ENCODE data around the gene ANKRD6.

ANKRD6 gene

DNA sequence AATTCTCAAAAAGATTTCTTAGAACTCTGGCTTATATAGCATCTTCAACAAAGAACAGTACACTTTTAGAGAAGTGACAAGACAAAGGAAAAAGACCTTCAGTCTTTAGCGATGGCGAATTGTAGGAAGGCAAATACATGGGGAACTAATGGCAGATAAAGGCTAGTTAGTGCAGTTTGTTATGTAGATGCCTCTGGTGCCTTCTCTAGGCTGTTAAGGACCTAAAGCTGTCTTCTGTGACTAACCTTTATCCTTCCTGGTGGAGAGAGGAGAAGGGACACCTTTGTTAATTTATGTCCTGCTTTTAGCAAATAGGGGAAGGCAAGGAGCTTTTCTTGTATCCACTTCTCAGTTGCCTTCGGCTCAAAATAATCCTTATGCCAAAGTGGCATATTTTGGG is 7.2 kb downstream of the ANKRD6 start:
- Histone ChIP-seq H3K4me1 (ENCODE audit: control insufficient read depth, insufficient read depth, low read length) (no peaks in the 10 kb centered on the region), H3K9me3 (ENCODE audit: control insufficient read depth in 2 of 2, low read length in 2 of 2) (peaks cover 0 to 3% of the 10 kb centered on the region in 2 donors)

DNA sequence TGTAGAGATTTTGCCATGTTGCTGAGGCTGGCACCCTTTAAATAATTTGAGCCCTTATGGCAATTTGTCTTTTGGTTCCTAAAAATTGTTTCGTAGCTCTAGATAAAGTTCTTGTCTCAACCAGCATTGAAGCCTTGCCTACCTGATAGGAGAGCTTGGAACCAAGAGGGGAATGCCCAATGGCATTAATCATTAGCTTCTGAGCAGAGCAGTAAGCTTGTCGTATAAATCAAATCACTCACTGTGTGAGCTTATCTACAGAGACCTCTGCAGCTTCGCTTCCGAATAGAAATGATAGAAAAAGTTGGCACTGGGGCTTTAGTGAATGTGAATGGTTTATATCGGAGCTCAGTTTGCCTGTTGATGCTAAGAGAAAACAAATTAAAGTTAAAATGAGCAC is 10.7 kb downstream of the ANKRD6 start:
- Histone ChIP-seq H3K9me3 (ENCODE audit: control insufficient read depth in 2 of 2, low read length in 2 of 2) (peaks cover 0 to 3% of the 10 kb centered on the region in 2 donors), H3K4me1 (ENCODE audit: control insufficient read depth, insufficient read depth, low read length) (no peaks in the 10 kb centered on the region), H3K4me3 (ENCODE audit: low read length in 2 of 2) (no peak overlapping the region), H3K36me3 (ENCODE audit: control insufficient read depth in 2 of 2, insufficient read depth in 2 of 2, low read length in 2 of 2) (no peaks in the 10 kb centered on the region), H3K27me3 (ENCODE audit: control insufficient read depth in 1 of 2, insufficient read depth in 2 of 2, low read length in 2 of 2) (no peaks in the 10 kb centered on the region), H3K9ac (ENCODE audit: low read length in 2 of 2) (no peak overlapping the region), H3K27ac (ENCODE audit: low read length) (no peak overlapping the region)

More for the DNA sequence above, 7.2 kb downstream of the ANKRD6 start:
- H3K9ac ChIP-seq (ENCODE audit: low read length in 2 of 2) = no peak overlapping the region
- no peaks in the 10 kb centered on the region for H3K27me3 ChIP-seq (ENCODE audit: control insufficient read depth in 1 of 2, insufficient read depth in 2 of 2, low read length in 2 of 2)
- no peaks in the 10 kb centered on the region for H3K36me3 ChIP-seq (ENCODE audit: control insufficient read depth in 2 of 2, insufficient read depth in 2 of 2, low read length in 2 of 2)
- H3K4me3 ChIP-seq (ENCODE audit: low read length in 2 of 2) = no peak overlapping the region
- no peak overlapping the region for H3K27ac ChIP-seq (ENCODE audit: low read length)

DNA sequence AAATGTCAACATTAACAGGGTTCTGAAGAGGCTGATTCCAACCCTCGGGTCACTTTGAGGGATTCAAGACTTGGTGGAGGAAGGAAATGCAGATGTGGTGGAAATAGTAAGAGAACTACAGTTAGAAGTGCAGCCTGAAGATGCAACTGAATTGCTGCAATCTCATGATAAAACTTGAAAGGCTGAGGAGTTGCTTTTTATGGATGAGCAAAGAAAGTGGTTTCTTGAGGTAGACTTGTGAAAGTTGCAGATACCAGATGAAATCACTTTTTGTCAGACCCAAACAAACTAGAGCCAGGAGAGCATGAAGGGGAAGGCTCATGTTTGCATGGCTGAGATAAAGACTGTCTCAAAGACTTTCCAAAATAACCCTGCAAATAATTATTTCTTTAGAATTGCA is 16.2 kb downstream of the ANKRD6 start:
- Histone ChIP-seq H3K27ac (ENCODE audit: low read length) (no peak overlapping the region), H3K36me3 (ENCODE audit: control insufficient read depth in 2 of 2, insufficient read depth in 2 of 2, low read length in 2 of 2) (no peaks in the 10 kb centered on the region), H3K9me3 (ENCODE audit: control insufficient read depth in 2 of 2, low read length in 2 of 2) (no peaks in the 10 kb centered on the region)

DNA sequence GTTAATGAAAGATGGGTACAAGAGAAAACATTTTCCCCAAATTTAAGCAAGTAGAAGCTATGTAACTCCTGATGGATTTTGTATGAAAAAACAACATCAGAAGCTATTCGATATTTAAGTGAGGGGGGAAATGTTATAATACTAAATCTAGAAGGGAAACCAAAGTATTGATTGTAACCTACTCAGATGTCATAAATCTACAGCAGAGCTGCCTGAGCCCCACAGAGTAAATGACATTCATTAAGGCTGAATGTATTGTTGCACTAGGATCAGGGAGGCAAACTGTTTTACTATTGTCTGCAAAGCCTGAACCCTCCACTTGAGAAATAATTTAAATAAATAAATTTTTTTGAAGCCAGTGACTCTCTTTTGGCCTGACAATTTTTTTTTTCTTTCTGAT is 19.3 kb downstream of the ANKRD6 start:
- H3K27ac ChIP-seq (ENCODE audit: low read length) = no peak overlapping the region

More for the DNA sequence above, 16.2 kb downstream of the ANKRD6 start:
- Histone ChIP-seq H3K27me3 (ENCODE audit: control insufficient read depth in 1 of 2, insufficient read depth in 2 of 2, low read length in 2 of 2) (no peaks in the 10 kb centered on the region), H3K4me1 (ENCODE audit: control insufficient read depth, insufficient read depth, low read length) (no peaks in the 10 kb centered on the region), H3K4me3 (ENCODE audit: low read length in 2 of 2) (no peak overlapping the region), H3K9ac (ENCODE audit: low read length in 2 of 2) (no peak overlapping the region)

DNA sequence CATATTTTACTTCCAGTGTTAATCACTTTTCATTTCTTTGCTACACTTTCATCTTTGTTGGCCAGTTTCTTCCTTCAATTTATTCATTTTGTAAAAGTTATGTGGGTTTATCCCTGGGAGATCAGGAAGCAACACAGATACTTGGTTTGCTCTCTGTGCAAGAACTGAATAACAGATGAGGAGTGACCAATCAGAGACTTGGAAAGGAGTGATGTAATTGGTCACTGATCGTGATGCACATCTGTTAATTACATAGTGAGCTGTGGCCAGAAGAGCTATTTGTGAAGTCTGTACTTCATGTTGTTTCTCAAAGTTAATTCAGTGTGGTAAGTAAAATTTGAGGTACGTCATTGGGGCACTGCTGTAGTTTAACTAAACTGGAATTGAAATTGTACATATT is 21.3 kb downstream of the ANKRD6 start:
- Histone ChIP-seq H3K36me3 (ENCODE audit: control insufficient read depth in 2 of 2, insufficient read depth in 2 of 2, low read length in 2 of 2) (no peaks in the 10 kb centered on the region), H3K4me1 (ENCODE audit: control insufficient read depth, insufficient read depth, low read length) (no peaks in the 10 kb centered on the region), H3K9me3 (ENCODE audit: control insufficient read depth in 2 of 2, low read length in 2 of 2) (no peaks in the 10 kb centered on the region), H3K9ac (ENCODE audit: low read length in 2 of 2) (no peak overlapping the region), H3K27me3 (ENCODE audit: control insufficient read depth in 1 of 2, insufficient read depth in 2 of 2, low read length in 2 of 2) (no peaks in the 10 kb centered on the region), H3K4me3 (ENCODE audit: low read length in 2 of 2) (no peak overlapping the region), H3K27ac (ENCODE audit: low read length) (no peak overlapping the region)

More for the DNA sequence above, 19.3 kb downstream of the ANKRD6 start:
- Histone ChIP-seq H3K27me3 (ENCODE audit: control insufficient read depth in 1 of 2, insufficient read depth in 2 of 2, low read length in 2 of 2) (no peaks in the 10 kb centered on the region), H3K4me1 (ENCODE audit: control insufficient read depth, insufficient read depth, low read length) (no peaks in the 10 kb centered on the region), H3K4me3 (ENCODE audit: low read length in 2 of 2) (no peak overlapping the region), H3K9ac (ENCODE audit: low read length in 2 of 2) (no peak overlapping the region), H3K9me3 (ENCODE audit: control insufficient read depth in 2 of 2, low read length in 2 of 2) (no peaks in the 10 kb centered on the region), H3K36me3 (ENCODE audit: control insufficient read depth in 2 of 2, insufficient read depth in 2 of 2, low read length in 2 of 2) (no peaks in the 10 kb centered on the region)

DNA sequence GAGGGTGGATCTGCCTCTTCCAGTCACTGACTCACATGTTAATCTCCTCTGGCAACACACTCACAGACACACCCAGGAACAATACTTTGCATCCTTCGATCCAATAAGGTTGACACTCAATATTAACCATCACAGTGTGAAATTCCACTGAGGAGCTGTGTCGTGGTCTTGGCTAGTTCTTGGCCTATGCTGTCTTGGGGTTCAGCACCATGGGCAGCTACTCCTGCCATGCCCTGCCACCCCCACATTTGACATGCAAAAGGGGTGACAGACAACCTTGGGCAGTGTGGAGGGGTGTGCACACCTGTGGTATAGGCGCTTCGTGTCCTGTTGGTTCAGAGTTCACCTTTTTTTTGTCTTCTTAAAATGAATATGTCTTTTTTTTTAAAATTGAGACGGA is 25.8 kb downstream of the ANKRD6 start:
- Histone ChIP-seq H3K27ac (ENCODE audit: low read length) (no peak overlapping the region), H3K9me3 (ENCODE audit: control insufficient read depth in 2 of 2, low read length in 2 of 2) (no peaks in the 10 kb centered on the region), H3K36me3 (ENCODE audit: control insufficient read depth in 2 of 2, insufficient read depth in 2 of 2, low read length in 2 of 2) (no peaks in the 10 kb centered on the region)

DNA sequence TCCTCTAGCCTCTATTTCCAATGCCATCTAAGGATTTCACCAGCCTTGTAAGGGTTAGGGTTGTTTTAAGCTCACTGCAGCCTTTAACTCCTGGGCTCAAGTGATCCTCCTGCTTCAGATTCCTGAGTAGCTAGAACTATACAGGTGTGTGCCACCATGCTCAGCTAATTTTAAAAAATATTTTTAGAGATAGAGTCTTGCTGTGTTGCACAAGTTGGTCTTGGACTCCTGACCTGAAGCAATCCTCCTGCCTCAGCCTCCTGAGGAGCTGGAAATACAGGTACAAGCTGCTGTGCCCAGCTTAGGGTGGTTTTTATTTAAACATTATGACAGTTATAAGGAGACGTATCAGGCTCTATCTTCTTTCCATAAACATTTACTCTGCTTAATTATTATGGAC is 26.5 kb downstream of the ANKRD6 start:
- H3K27ac ChIP-seq (ENCODE audit: low read length) = no peak overlapping the region
- no peak overlapping the region for H3K4me3 ChIP-seq (ENCODE audit: low read length in 2 of 2)
- no peaks in the 10 kb centered on the region for H3K27me3 ChIP-seq (ENCODE audit: control insufficient read depth in 1 of 2, insufficient read depth in 2 of 2, low read length in 2 of 2)
- H3K9ac ChIP-seq (ENCODE audit: low read length in 2 of 2) = no peak overlapping the region
- no peaks in the 10 kb centered on the region for H3K4me1 ChIP-seq (ENCODE audit: control insufficient read depth, insufficient read depth, low read length)
- no peaks in the 10 kb centered on the region for H3K9me3 ChIP-seq (ENCODE audit: control insufficient read depth in 2 of 2, low read length in 2 of 2)
- H3K36me3 ChIP-seq (ENCODE audit: control insufficient read depth in 2 of 2, insufficient read depth in 2 of 2, low read length in 2 of 2) = no peaks in the 10 kb centered on the region

More for the DNA sequence above, 25.8 kb downstream of the ANKRD6 start:
- Histone ChIP-seq H3K9ac (ENCODE audit: low read length in 2 of 2) (no peak overlapping the region), H3K4me1 (ENCODE audit: control insufficient read depth, insufficient read depth, low read length) (no peaks in the 10 kb centered on the region), H3K27me3 (ENCODE audit: control insufficient read depth in 1 of 2, insufficient read depth in 2 of 2, low read length in 2 of 2) (no peaks in the 10 kb centered on the region), H3K4me3 (ENCODE audit: low read length in 2 of 2) (no peak overlapping the region)

DNA sequence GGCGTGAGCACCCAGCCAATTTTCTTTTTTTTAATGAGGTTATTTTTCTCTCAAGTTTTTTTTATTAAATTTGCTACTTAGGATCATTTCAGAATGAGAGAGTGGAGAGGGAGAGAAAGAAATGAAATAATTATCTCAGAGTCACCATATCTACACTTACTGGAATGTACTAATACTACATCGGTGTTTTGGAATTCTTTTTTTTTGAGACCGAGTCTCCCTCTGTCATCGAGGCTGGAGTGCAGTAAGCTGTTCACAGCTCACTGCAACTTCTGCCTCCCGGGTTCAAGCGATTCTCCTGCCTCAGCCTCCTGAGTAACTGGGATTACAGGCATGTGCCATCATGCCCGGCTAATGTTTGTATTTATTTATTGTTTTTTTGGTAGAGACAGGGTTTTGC is 27.8 kb downstream of the ANKRD6 start:
- no peaks in the 10 kb centered on the region for H3K36me3 ChIP-seq (ENCODE audit: control insufficient read depth in 2 of 2, insufficient read depth in 2 of 2, low read length in 2 of 2)
- H3K4me3 ChIP-seq (ENCODE audit: low read length in 2 of 2) = no peak overlapping the region
- H3K4me1 ChIP-seq (ENCODE audit: control insufficient read depth, insufficient read depth, low read length) = no peaks in the 10 kb centered on the region
- H3K27me3 ChIP-seq (ENCODE audit: control insufficient read depth in 1 of 2, insufficient read depth in 2 of 2, low read length in 2 of 2) = no peaks in the 10 kb centered on the region
- no peaks in the 10 kb centered on the region for H3K9me3 ChIP-seq (ENCODE audit: control insufficient read depth in 2 of 2, low read length in 2 of 2)
- no peak overlapping the region for H3K9ac ChIP-seq (ENCODE audit: low read length in 2 of 2)
- no peak overlapping the region for H3K27ac ChIP-seq (ENCODE audit: low read length)

DNA sequence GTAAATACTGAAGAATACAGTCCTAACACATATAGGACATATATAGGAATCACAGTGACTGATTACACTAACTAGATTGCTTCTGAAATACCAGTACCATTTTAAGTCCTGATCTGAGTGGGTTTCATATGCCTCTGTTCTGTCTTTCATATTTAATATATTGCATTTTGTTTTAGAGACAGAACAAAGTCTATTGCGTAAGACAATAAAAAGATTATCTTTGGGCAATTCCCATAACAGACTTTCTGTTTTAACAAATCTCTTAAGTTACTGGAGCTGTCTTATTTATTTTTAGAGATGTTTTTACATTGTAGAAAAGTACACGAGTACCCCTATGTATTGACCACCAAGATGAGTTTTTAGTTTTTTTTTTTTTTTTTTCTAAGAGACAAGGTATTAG is 29.6 kb downstream of the ANKRD6 start:
- H3K36me3 ChIP-seq (ENCODE audit: control insufficient read depth in 2 of 2, insufficient read depth in 2 of 2, low read length in 2 of 2) = no peaks in the 10 kb centered on the region
- H3K27ac ChIP-seq (ENCODE audit: low read length) = no peak overlapping the region
- no peaks in the 10 kb centered on the region for H3K27me3 ChIP-seq (ENCODE audit: control insufficient read depth in 1 of 2, insufficient read depth in 2 of 2, low read length in 2 of 2)
- H3K4me3 ChIP-seq (ENCODE audit: low read length in 2 of 2) = no peak overlapping the region
- no peaks in the 10 kb centered on the region for H3K9me3 ChIP-seq (ENCODE audit: control insufficient read depth in 2 of 2, low read length in 2 of 2)
- H3K4me1 ChIP-seq (ENCODE audit: control insufficient read depth, insufficient read depth, low read length) = no peaks in the 10 kb centered on the region
- H3K9ac ChIP-seq (ENCODE audit: low read length in 2 of 2) = no peak overlapping the region

DNA sequence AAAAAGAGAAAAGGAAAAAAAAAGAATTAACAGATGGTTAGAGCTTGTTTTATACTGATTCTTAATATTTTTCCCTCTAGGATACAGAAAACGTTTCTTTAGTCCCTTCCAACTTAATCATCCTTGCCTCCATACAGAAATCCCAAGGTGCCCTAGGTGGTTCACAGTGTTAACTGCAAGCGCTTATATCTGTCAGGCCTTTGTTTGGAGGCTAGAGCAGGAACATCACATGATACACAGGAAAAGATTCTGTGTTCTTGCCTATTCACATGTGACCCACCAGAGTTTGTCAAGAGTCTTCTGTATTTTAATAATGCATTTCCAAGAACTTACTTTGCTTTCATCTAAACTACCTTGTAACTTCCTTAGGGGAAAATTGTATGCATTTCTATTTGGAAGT is 31.3 kb downstream of the ANKRD6 start:
- Histone ChIP-seq H3K36me3 (ENCODE audit: control insufficient read depth in 2 of 2, insufficient read depth in 2 of 2, low read length in 2 of 2) (no peaks in the 10 kb centered on the region), H3K9ac (ENCODE audit: low read length in 2 of 2) (no peak overlapping the region), H3K4me3 (ENCODE audit: low read length in 2 of 2) (no peak overlapping the region), H3K27ac (ENCODE audit: low read length) (no peak overlapping the region), H3K27me3 (ENCODE audit: control insufficient read depth in 1 of 2, insufficient read depth in 2 of 2, low read length in 2 of 2) (no peaks in the 10 kb centered on the region), H3K9me3 (ENCODE audit: control insufficient read depth in 2 of 2, low read length in 2 of 2) (no peaks in the 10 kb centered on the region), H3K4me1 (ENCODE audit: control insufficient read depth, insufficient read depth, low read length) (no peaks in the 10 kb centered on the region)

DNA sequence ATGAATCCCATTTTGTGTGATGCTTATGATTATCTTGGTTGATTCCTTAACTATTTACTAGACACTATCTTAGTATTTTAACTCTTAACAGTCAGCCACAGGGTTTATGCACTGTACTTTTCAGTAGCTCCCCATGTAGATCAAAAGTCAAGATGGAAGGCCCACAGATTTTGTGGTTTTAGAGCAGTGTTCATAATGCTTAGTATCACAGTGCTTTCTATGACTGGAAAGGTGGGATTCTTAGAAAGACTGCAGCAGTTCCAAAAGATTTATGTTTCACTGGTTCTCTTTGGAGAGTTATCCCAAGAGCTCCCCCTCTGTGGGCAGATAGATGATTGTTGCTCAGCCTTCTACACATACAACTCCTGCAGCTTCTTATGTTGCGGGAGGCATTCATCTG is 34.5 kb downstream of the ANKRD6 start:
- no peaks in the 10 kb centered on the region for H3K36me3 ChIP-seq (ENCODE audit: control insufficient read depth in 2 of 2, insufficient read depth in 2 of 2, low read length in 2 of 2)
- H3K9me3 ChIP-seq (ENCODE audit: control insufficient read depth in 2 of 2, low read length in 2 of 2) = no peaks in the 10 kb centered on the region

More for the DNA sequence above, 34.5 kb downstream of the ANKRD6 start:
- Histone ChIP-seq H3K9ac (ENCODE audit: low read length in 2 of 2) (no peak overlapping the region), H3K4me1 (ENCODE audit: control insufficient read depth, insufficient read depth, low read length) (no peaks in the 10 kb centered on the region), H3K4me3 (ENCODE audit: low read length in 2 of 2) (no peak overlapping the region), H3K27me3 (ENCODE audit: control insufficient read depth in 1 of 2, insufficient read depth in 2 of 2, low read length in 2 of 2) (no peaks in the 10 kb centered on the region), H3K27ac (ENCODE audit: low read length) (no peak overlapping the region)
